Fibroblast of peridontal ligament (primary cell): ENCODE data around the gene TSPAN13.

ENCODE experiments used
- DNase-seq: peaks from one replicate; pipeline ENCODE4 v3.0.0-alpha.2; 2010; ENCODE audit errors: extremely low read depth

The TSPAN13 gene

DNA sequence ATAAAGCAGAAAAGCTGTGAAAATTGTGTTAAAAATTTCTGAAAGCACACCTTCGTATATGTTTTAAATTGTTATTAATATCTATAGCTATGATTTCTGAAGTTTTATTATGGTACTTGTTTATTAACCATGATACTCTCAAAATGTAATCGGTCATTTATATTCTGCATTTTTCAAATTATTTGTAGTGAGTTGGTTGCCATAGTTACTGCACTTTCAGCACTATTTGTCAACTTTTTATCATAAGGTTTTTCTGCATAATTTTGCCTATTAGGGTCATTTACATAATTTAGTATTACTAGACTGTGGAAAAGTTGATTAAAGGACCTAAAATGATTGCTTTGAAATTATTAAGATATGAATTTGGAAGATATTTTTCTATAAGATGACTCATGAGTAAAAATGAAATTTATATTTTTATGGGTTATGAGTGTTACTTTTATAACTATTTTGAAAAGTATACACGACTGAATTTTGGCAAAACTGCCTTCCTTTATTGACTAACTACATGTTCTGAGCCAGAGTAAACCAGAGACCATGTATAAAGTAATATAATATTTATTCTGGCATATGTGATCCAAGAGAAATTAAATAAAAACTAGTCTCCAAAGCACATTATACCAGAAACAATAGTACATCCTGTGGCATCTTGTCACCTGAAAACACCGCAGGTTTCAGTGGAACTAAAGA, 59.1 kb downstream of the TSPAN13 start:
- DNase-seq, result no peak

- no peak for DNase-seq
Observed at GRCh38 chr7:16813232-16813616, 59.7 kb downstream of the TSPAN13 start.

- no peak for DNase-seq
Observed at GRCh38 chr7:16815001-16815400, 61.4 kb downstream of the TSPAN13 start.

DNA sequence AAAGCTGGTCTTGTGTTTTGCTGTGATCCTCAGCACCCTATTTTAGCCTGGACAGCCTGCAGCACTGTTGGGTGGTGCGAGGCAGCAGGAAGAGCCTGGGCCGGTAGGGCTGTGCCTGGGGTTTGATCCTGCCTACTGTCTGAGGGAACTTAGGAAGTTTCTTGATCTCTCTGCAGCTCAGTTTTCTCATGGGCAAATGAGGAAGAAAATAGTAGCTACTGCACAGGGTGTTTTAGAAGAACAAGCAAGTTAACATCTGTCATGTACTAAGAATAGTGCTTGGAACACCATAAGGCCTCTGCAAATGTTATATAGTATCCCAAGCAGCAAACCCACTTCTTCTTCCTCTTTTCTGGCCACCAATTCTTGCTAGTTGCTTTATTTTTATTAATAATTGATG, 63.3 kb downstream of the TSPAN13 start:
- no peak for DNase-seq

GRCh38 chr7:16817536-16817935, 64.0 kb downstream of the TSPAN13 start:
- peak; percentile 55 for DNase-seq

DNA sequence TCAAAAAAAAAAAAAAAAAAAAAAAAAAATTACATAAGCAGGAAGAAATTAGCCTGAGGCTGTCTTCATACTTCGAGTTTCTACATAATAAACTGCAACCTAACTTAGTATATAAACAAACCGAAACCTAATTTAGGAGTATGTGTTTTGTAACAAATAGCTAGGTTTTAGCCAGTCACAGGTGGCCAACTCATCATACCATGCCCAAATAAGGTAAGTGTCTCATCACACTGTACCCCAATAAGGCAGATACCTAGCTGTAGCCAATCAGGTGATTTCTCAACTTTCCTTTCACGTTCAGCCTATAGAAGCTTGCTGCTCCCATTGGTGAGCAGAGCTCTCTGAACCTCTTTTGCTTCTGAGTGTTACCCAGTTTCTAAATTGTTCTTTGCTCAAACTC, 65.2 kb downstream of the TSPAN13 start:
- no peak for DNase-seq

DNA sequence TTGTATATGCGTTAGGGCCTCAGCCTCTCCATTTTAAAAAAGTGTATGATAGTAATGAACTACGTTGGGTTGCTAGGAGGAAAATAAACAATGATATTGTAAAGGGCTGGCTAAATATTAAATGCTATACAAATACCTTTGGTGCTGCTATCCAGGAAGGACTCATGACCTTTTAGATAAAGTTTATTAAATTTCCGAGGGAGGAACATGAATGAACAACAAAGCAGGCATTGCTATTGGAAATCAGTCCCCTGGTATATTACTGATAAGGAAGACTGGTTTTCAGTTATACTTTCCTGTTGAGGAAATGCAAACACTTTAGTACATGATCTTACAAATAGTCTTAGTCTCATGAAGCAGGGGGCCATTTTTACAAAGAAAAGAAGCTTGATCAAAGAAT, 68.5 kb downstream of the TSPAN13 start:
- no peak for DNase-seq

DNA sequence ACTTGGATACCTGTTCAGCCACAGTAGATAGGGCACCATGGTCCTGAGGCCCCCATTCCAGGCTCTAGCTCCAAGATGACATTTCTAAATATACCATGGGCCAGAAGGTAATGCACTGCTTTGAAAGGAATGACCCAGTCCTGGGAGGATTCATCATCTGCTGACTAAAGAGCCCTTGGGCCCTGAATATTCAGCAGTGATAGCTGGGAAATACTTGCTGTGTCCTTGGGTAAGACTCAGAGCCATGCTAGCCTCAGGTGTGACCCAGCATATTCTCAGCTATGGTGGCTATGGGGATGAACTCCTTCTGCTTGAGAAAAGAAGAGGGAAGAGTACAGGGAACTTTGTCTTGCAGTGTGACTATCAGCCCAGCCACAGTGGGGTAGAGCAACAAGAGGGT, 72.5 kb downstream of the TSPAN13 start:
- no peak for DNase-seq

- DNase-seq, result no peak
Observed at GRCh38 chr7:16833373-16833772, 79.8 kb downstream of the TSPAN13 start.
